GM18502 (cell line): ENCODE measurements around the gene NTRK3.
A peak's percentile ranks its signal among the peaks of the same experiment; 100 is the strongest.

ENCODE experiments used
- ATAC-seq: cut with Tn5 transposase; IDR thresholded peaks from one replicate; pipeline ENCODE4 v1.9.1; 2021; ENCODE audit warnings: mild to moderate bottlenecking; ENCODE audit not compliant: unreplicated experiment, poor library complexity

The NTRK3 gene

GRCh38 chr15:88188300-88188699 lies 68.2 kb downstream of the NTRK3 start:
- no peak for ATAC-seq

- no peak for ATAC-seq
Measured at GRCh38 chr15:88187195-88187594, 69.3 kb downstream of the NTRK3 start.

- no peak for ATAC-seq
Measured at GRCh38 chr15:88185584-88185983, 71.0 kb downstream of the NTRK3 start.

- no peak for ATAC-seq
Measured at GRCh38 chr15:88181613-88182012, 74.9 kb downstream of the NTRK3 start.

- ATAC-seq: peak; percentile 94
Measured at GRCh38 chr15:88179562-88179961, 77.0 kb downstream of the NTRK3 start.

GRCh38 chr15:88178631-88179030 lies 77.9 kb downstream of the NTRK3 start:
- peak; percentile 69 for ATAC-seq

- no peak for ATAC-seq
Measured at GRCh38 chr15:88177451-88177850, 79.1 kb downstream of the NTRK3 start.

GRCh38 chr15:88174571-88174970 lies 82.0 kb downstream of the NTRK3 start:
- no peak for ATAC-seq

- peak; percentile 64 for ATAC-seq
Measured at GRCh38 chr15:88166082-88166993, 90.2 kb downstream of the NTRK3 start.

GRCh38 chr15:88161636-88162035 lies 94.9 kb downstream of the NTRK3 start:
- ATAC-seq: no peak

- ATAC-seq: no peak
Measured at GRCh38 chr15:88155310-88155709, 101.2 kb downstream of the NTRK3 start.

GRCh38 chr15:88152672-88153071 lies 103.9 kb downstream of the NTRK3 start:
- no peak for ATAC-seq

- no peak for ATAC-seq
Measured at GRCh38 chr15:88147760-88148159, 108.8 kb downstream of the NTRK3 start.

GRCh38 chr15:88144921-88145653 lies 111.5 kb downstream of the NTRK3 start:
- ATAC-seq: no peak

GRCh38 chr15:88142121-88142520 lies 114.4 kb downstream of the NTRK3 start:
- ATAC-seq: no peak

- ATAC-seq: no peak
Measured at GRCh38 chr15:88141269-88141889, 115.2 kb downstream of the NTRK3 start.

- ATAC-seq: no peak
Measured at GRCh38 chr15:88140398-88140797, 116.1 kb downstream of the NTRK3 start.

GRCh38 chr15:88139936-88140335 lies 116.6 kb downstream of the NTRK3 start:
- no peak for ATAC-seq

GRCh38 chr15:88133795-88134194 lies 122.7 kb downstream of the NTRK3 start:
- ATAC-seq: no peak

- no peak for ATAC-seq
Measured at GRCh38 chr15:88132499-88132898, 124.0 kb downstream of the NTRK3 start.

- no peak for ATAC-seq
Measured at GRCh38 chr15:88131937-88132336, 124.6 kb downstream of the NTRK3 start.
